GM23338 (cell line): Measurements from ENCODE around the gene CARMIL1. TPM values are rescaled to one million over a fixed set of nuclear protein-coding genes. Genes with fewer than 3 reads are reported as not detected.

ENCODE experiments used
- ATAC-seq: fragments of 200-7000 bp; cut with Tn5 transposase; 3 replicates; pipeline ENCODE4 v1.9.1; 2020
- DNase-seq: peaks from one replicate; pipeline ENCODE4 v3.0.0-alpha.2; 2015; ENCODE audit warnings: low spot score
- H2AFZ ChIP-seq: fragments of 200-600 bp; sonication (generic); 2 replicates; pipeline ENCODE4 v1.8.0; 2016; ENCODE audit warnings: antibody characterized with exemption, mild to moderate bottlenecking, moderate library complexity
- H3F3A ChIP-seq: fragments of 200-600 bp; sonication (generic); replicated peaks from 2 replicates; pipeline ENCODE4 v1.8.0; 2017; ENCODE audit warnings: antibody characterized with exemption, mixed run types, low read depth
- H3K27ac ChIP-seq: fragments of 200-600 bp; sonication (generic); 2 replicates; pipeline ENCODE4 v1.6.1; 2016; ENCODE audit warnings: low read depth
- H3K27me3 ChIP-seq: fragments of 200-600 bp; sonication (generic); 2 replicates; pipeline ENCODE4 v1.8.0; 2016; ENCODE audit warnings: mild to moderate bottlenecking, mixed run types, moderate library complexity; ENCODE audit not compliant: insufficient read depth
- H3K36me3 ChIP-seq: fragments of 200-600 bp; sonication (generic); 2 replicates; pipeline ENCODE4 v1.8.0; 2016; ENCODE audit warnings: mild to moderate bottlenecking; ENCODE audit not compliant: insufficient read depth
- H3K4me1 ChIP-seq: fragments of 200-600 bp; sonication (generic); 2 replicates; pipeline ENCODE4 v1.8.0; 2016; ENCODE audit warnings: mild to moderate bottlenecking, moderate library complexity; ENCODE audit not compliant: insufficient read depth
- H3K4me2 ChIP-seq: fragments of 200-600 bp; sonication (generic); 2 replicates; pipeline ENCODE4 v1.7.1; 2017; ENCODE audit warnings: mixed run types
- H3K4me3 ChIP-seq: fragments of 200-600 bp; sonication (generic); 2 replicates; pipeline ENCODE4 v1.6.1; 2016; ENCODE audit warnings: mixed run types
- H3K79me2 ChIP-seq: fragments of 200-600 bp; sonication (generic); replicated peaks from 2 replicates; pipeline ENCODE4 v1.8.0; 2017; ENCODE audit warnings: mild to moderate bottlenecking; ENCODE audit not compliant: insufficient read depth
- H3K9me2 ChIP-seq: fragments of 200-600 bp; sonication (generic); 2 replicates; pipeline ENCODE4 v1.8.0; 2017; ENCODE audit not compliant: insufficient read depth
- H4K20me1 ChIP-seq: fragments of 200-600 bp; sonication (generic); replicated peaks from 2 replicates; pipeline ENCODE4 v1.8.0; 2017; ENCODE audit warnings: mild to moderate bottlenecking; ENCODE audit not compliant: insufficient read depth
- H3K27ac Mint-ChIP-seq: 2 replicates; pipeline ENCODE4 v1.8.0; 2020; ENCODE audit warnings: inconsistent platforms, mild to moderate bottlenecking, moderate library complexity, mixed read lengths
- H3K27me3 Mint-ChIP-seq: 3 replicates; pipeline ENCODE4 v1.8.0; 2022; ENCODE audit warnings: low read depth, mild to moderate bottlenecking, moderate library complexity, mixed read lengths, inconsistent platforms; ENCODE audit not compliant: insufficient read depth, poor library complexity
- H3K36me3 Mint-ChIP-seq: 3 replicates; pipeline ENCODE4 v1.8.0; 2021; ENCODE audit warnings: low read depth, mild to moderate bottlenecking, inconsistent platforms, moderate library complexity, mixed read lengths
- H3K4me1 Mint-ChIP-seq: 3 replicates; pipeline ENCODE4 v1.8.0; 2020; ENCODE audit warnings: mild to moderate bottlenecking, inconsistent platforms, mixed read lengths
- H3K4me3 Mint-ChIP-seq: 3 replicates; pipeline ENCODE4 v1.8.0; 2021; ENCODE audit warnings: moderate library complexity, mild to moderate bottlenecking, inconsistent platforms, mixed read lengths
- H3K9me3 Mint-ChIP-seq: 3 replicates; pipeline ENCODE4 v1.8.0; 2020; ENCODE audit warnings: moderate library complexity, mild to moderate bottlenecking, inconsistent platforms, mixed read lengths
- CREB1 ChIP-seq: fragments of 250-450 bp; sonication (Bioruptor Pico); IDR thresholded peaks from 2 replicates; pipeline ENCODE4 v1.5.0; 2020; ENCODE audit warnings: low read depth, mild to moderate bottlenecking, moderate library complexity
- CTCF ChIP-seq, 2 experiments: fragments of 200-600 bp in 1 of 2; sonication (generic) in 1 of 2; conservative IDR thresholded peaks; 2 replicates each; pipeline versions ENCODE4 v1.5.1 to v1.6.1; 2016 to 2017; ENCODE audit warnings: antibody characterized with exemption in 2 of 2, low read depth in 2 of 2, mild to moderate bottlenecking in 2 of 2, moderate library complexity in 1 of 2
- ETS1 ChIP-seq: IDR thresholded peaks from 2 replicates; pipeline ENCODE4 v1.6.1; 2016; ENCODE audit warnings: antibody characterized with exemption
- EZH2 ChIP-seq: fragments of 200-600 bp; sonication (generic); IDR thresholded peaks from one replicate; pipeline ENCODE4 v1.8.0; 2017; ENCODE audit warnings: antibody characterized with exemption, mild to moderate bottlenecking, low read depth; ENCODE audit not compliant: unreplicated experiment
- EZH2phosphoT487 ChIP-seq: fragments of 200-600 bp; sonication (generic); IDR thresholded peaks from one replicate; pipeline ENCODE4 v1.8.1; 2018; ENCODE audit warnings: antibody characterized with exemption; ENCODE audit not compliant: unreplicated experiment
- JUNB ChIP-seq: IDR thresholded peaks from one replicate; pipeline ENCODE4 v1.6.1; 2016; ENCODE audit warnings: antibody characterized with exemption; ENCODE audit not compliant: unreplicated experiment
- NANOG ChIP-seq: IDR thresholded peaks from 2 replicates; pipeline ENCODE4 v1.6.1; 2016; ENCODE audit warnings: antibody characterized with exemption, borderline replicate concordance
- POLR2AphosphoS5 ChIP-seq: IDR thresholded peaks from 2 replicates; pipeline ENCODE4 v1.6.1; 2016; ENCODE audit warnings: antibody characterized with exemption, low read depth
- STAT1 ChIP-seq: IDR thresholded peaks from one replicate; pipeline ENCODE4 v1.6.1; 2016; ENCODE audit warnings: antibody characterized with exemption; ENCODE audit not compliant: unreplicated experiment
- ZNF331 ChIP-seq: fragments of 250-450 bp; sonication (Bioruptor Pico); IDR thresholded peaks from 2 replicates; pipeline ENCODE4 v1.5.0; 2020; ENCODE audit warnings: low read depth, mild to moderate bottlenecking, moderate library complexity
- ZNF462 ChIP-seq: fragments of 250-450 bp; sonication (Bioruptor Pico); IDR thresholded peaks from 2 replicates; pipeline ENCODE4 v1.5.0; 2020; ENCODE audit warnings: mild to moderate bottlenecking, moderate library complexity
- polyA plus RNA-seq: library from polyadenylated mRNA; unstranded; fragments of >200 nt; fragmentation: Nextera tagmentation; extraction: Ambion mirVana; gene quantifications from 2 replicates; pipeline ENCODE4 v1.2.1, GENCODE V29; 2016
- total RNA-seq: library from RNA; depleted of rRNA; stranded (reverse); fragments of >200 nt; shearing (Covaris generic); gene quantifications from 2 replicates; pipeline ENCODE4 v1.2.3, GENCODE V29; 2014

CARMIL1 gene
- total and polyA plus RNA-seq, 2 experiments from 2014 or later = 43.2 to 66.9 TPM

GRCh38 chr6:25324066-25324762 lies 45.0 kb downstream of the CARMIL1 start (continued):
- TF ChIP-seq CTCF (conservative IDR thresholded peaks at IDR 0.05; ENCODE audit: low read depth in 2 of 2) = no peak

- Histone ChIP-seq H3K36me3 (no peaks in the 10 kb centered on the region), H4K20me1 (0 out of 2 replicates have a peak, but pooled peaks cover 12% of the 10 kb centered on the region), H3K4me3 (no peak overlapping the region), H3F3A (no peaks in the 10 kb centered on the region), H3K4me2 (no peak overlapping the region), H3K27ac (no peak overlapping the region), H3K9me2 (no peaks in the 10 kb centered on the region), H2AFZ (no peak overlapping the region), H3K27me3 (no peaks in the 10 kb centered on the region), H3K4me1 (peaks cover 63% of the 10 kb centered on the region), H3K79me2 (peaks cover 99% of the 10 kb centered on the region)
- H3K36me3 Mint-ChIP-seq = no peaks in the 10 kb centered on the region
- no peak overlapping the region for H3K27ac Mint-ChIP-seq
- H3K4me3 Mint-ChIP-seq = no peak overlapping the region
- H3K4me1 Mint-ChIP-seq = peaks cover 13% of the 10 kb centered on the region
- ATAC-seq (no peak), DNase-seq (no peak)
- H3K27me3 Mint-ChIP-seq = peaks cover 6% of the 10 kb centered on the region
- H3K9me3 Mint-ChIP-seq = no peaks in the 10 kb centered on the region
- TF ChIP-seq JUNB (no peak), EZH2 (no peak), ZNF462 (no peak), POLR2AphosphoS5 (no peak), STAT1 (no peak), CTCF (conservative IDR thresholded peaks at IDR 0.05; ENCODE audit: low read depth in 2 of 2) (no peak), NANOG (no peak), ZNF331 (CRISPR knock-in tag) (no peak), CREB1 (CRISPR knock-in tag) (no peak), EZH2phosphoT487 (no peak), ETS1 (no peak)
These were observed 47.0 kb downstream of the CARMIL1 start for GRCh38 chr6:25326126-25326525.
